IPS-18a (cell line): ENCODE results near the gene RRAGA.
"Not testable (repeated sequence)": the region's sequence is repeated elsewhere in the genome, so short reads cannot be mapped to it uniquely, and the experiment has no call there.

Experiments used
- H3K27ac ChIP-seq: one replicate; pipeline ENCODE4 v1.5.1; 2013; ENCODE audit warnings: low read length
- H3K27me3 ChIP-seq: one replicate; pipeline ENCODE4 v1.6.1; 2013; ENCODE audit warnings: mild to moderate bottlenecking, low read length; ENCODE audit not compliant: control insufficient read depth, insufficient read depth
- H3K36me3 ChIP-seq: one replicate; pipeline ENCODE4 v1.6.1; 2013; ENCODE audit warnings: low read depth, low read length; ENCODE audit not compliant: control insufficient read depth
- H3K4me1 ChIP-seq: one replicate; pipeline ENCODE4 v1.6.1; 2013; ENCODE audit warnings: low read depth, low read length; ENCODE audit not compliant: control insufficient read depth
- H3K4me3 ChIP-seq: one replicate; pipeline ENCODE4 v1.5.1; 2013; ENCODE audit warnings: low read length
- H3K9ac ChIP-seq: one replicate; pipeline ENCODE4 v1.6.1; 2013; ENCODE audit warnings: mild to moderate bottlenecking, low read length, moderate library complexity
- H3K9me3 ChIP-seq: one replicate; pipeline ENCODE4 v1.6.1; 2013; ENCODE audit warnings: low read depth, low read length; ENCODE audit not compliant: control insufficient read depth

RRAGA gene, protein sequence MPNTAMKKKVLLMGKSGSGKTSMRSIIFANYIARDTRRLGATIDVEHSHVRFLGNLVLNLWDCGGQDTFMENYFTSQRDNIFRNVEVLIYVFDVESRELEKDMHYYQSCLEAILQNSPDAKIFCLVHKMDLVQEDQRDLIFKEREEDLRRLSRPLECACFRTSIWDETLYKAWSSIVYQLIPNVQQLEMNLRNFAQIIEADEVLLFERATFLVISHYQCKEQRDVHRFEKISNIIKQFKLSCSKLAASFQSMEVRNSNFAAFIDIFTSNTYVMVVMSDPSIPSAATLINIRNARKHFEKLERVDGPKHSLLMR

GRCh38 chr9:19048966-19049916 is at the start of gene RRAGA:
TSS of gene RRAGA (plus strand) at chr9:19049427. CDS start at chr9:19049660, 233 bp downstream.
- Histone ChIP-seq H3K36me3 (no peaks in the 10 kb centered on the region), H3K9ac (peak within 1 kb of the TSS; percentile 85), H3K27ac (peak within 1 kb of the TSS; percentile 80), H3K27me3 (no peaks in the 10 kb centered on the region), H3K4me3 (peak within 1 kb of the TSS; percentile 82), H3K4me1 (peaks cover 11% of the 10 kb centered on the region), H3K9me3 (no peaks in the 10 kb centered on the region)

GRCh38 chr9:19000133-19000532 is 49.1 kb upstream of the RRAGA start:
- no peaks in the 10 kb centered on the region for H3K9me3 ChIP-seq
- no peak overlapping the region for H3K4me3 ChIP-seq
- H3K36me3 ChIP-seq, result no peaks in the 10 kb centered on the region
- H3K9ac ChIP-seq, result no peak overlapping the region
- no peaks in the 10 kb centered on the region for H3K27me3 ChIP-seq
- H3K27ac ChIP-seq, result no peak overlapping the region
- no peaks in the 10 kb centered on the region for H3K4me1 ChIP-seq

- no peaks in the 10 kb centered on the region for H3K27me3 ChIP-seq
- no peaks in the 10 kb centered on the region for H3K36me3 ChIP-seq
- no peak overlapping the region for H3K4me3 ChIP-seq
- peaks cover 3% of the 10 kb centered on the region for H3K4me1 ChIP-seq
- H3K27ac ChIP-seq, result no peak overlapping the region
- H3K9ac ChIP-seq, result no peak overlapping the region
- H3K9me3 ChIP-seq, result no peaks in the 10 kb centered on the region
Measured at GRCh38 chr9:19009391-19009965, 39.7 kb upstream of the RRAGA start.

- no peaks in the 10 kb centered on the region for H3K9me3 ChIP-seq
- H3K36me3 ChIP-seq, result no peaks in the 10 kb centered on the region
- no peak overlapping the region for H3K27ac ChIP-seq
Measured at GRCh38 chr9:19018201-19018600, 31.0 kb upstream of the RRAGA start.

DNA sequence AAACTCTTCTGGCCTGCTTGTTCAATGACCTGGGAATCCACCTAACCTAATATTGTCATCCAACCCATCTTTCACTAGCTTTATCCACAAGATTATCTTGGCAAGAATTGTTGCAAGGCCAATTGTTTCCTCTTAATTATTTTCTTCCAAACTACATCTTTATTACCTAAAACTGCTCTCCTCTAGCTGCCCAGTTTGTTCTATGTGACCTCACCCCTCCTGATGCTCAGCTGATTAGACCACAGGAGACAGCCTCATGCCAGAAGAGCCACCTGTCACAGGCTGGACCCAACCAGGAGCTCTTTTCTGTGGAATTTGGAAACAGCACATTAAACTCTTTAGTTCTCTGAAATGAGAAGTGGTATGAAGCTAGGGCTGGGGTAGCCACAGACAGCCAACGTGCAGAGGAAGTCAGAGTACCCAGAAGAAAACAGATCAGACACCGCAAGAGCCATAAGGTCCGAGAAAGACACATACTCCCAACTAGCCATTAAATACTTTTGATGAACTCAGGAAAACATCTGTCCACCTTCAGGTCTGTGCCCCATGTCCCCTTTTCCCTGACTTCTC is 28.3 kb upstream of the RRAGA start:
- H3K4me1 ChIP-seq, result no peaks in the 10 kb centered on the region
- no peaks in the 10 kb centered on the region for H3K36me3 ChIP-seq
- H3K9ac ChIP-seq, result no peak overlapping the region
- H3K27me3 ChIP-seq, result no peaks in the 10 kb centered on the region
- no peak overlapping the region for H3K4me3 ChIP-seq
- no peak overlapping the region for H3K27ac ChIP-seq
- no peaks in the 10 kb centered on the region for H3K9me3 ChIP-seq

More at GRCh38 chr9:19018201-19018600, 31.0 kb upstream of the RRAGA start:
- Histone ChIP-seq H3K4me3 (no peak overlapping the region), H3K9ac (no peak overlapping the region), H3K4me1 (no peaks in the 10 kb centered on the region), H3K27me3 (no peaks in the 10 kb centered on the region)

- H3K9me3 ChIP-seq, H3K27me3 ChIP-seq, H3K27ac ChIP-seq, H3K36me3 ChIP-seq, H3K4me3 ChIP-seq, H3K9ac ChIP-seq, H3K4me1 ChIP-seq: not testable (repeated sequence)
Measured at GRCh38 chr9:19021649-19022048, 27.6 kb upstream of the RRAGA start.

GRCh38 chr9:19022206-19022605 is 27.0 kb upstream of the RRAGA start:
- Histone ChIP-seq H3K27ac (no peak overlapping the region), H3K4me1 (no peaks in the 10 kb centered on the region), H3K27me3 (no peaks in the 10 kb centered on the region), H3K4me3 (no peak overlapping the region), H3K36me3 (no peaks in the 10 kb centered on the region), H3K9me3 (no peaks in the 10 kb centered on the region), H3K9ac (no peak overlapping the region)

- no peaks in the 10 kb centered on the region for H3K27me3 ChIP-seq
Measured at GRCh38 chr9:19023078-19023477, 26.1 kb upstream of the RRAGA start.

GRCh38 chr9:19026375-19026774 is 22.9 kb upstream of the RRAGA start:
- Histone ChIP-seq H3K9ac (no peak overlapping the region), H3K36me3 (no peaks in the 10 kb centered on the region), H3K27me3 (no peaks in the 10 kb centered on the region), H3K9me3 (no peaks in the 10 kb centered on the region), H3K27ac (no peak overlapping the region), H3K4me1 (no peaks in the 10 kb centered on the region), H3K4me3 (no peak overlapping the region)

More at GRCh38 chr9:19023078-19023477, 26.1 kb upstream of the RRAGA start:
- no peak overlapping the region for H3K4me3 ChIP-seq
- no peaks in the 10 kb centered on the region for H3K4me1 ChIP-seq
- H3K27ac ChIP-seq, result no peak overlapping the region
- H3K36me3 ChIP-seq, result no peaks in the 10 kb centered on the region
- no peak overlapping the region for H3K9ac ChIP-seq
- no peaks in the 10 kb centered on the region for H3K9me3 ChIP-seq

DNA sequence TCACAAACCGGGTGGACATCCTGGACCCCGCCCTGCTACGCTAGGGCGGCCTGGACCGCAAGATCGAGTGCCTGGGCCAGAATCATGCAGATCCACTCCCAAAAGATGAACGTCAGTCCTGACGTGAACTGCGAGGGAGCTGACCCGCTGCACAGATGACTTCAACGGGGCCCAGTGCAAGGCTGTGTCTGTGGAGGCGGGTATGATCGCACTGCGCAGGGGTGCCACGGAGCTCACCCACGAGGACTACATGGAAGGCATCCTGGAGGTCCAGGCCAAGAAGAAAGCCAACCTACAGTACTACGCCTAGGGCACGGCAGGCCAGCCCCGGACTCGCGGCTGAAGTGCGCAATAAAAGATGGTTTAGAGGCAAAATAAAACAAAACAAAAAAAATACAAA is 21.4 kb upstream of the RRAGA start:
- H3K9ac ChIP-seq, result no peak overlapping the region
- no peaks in the 10 kb centered on the region for H3K27me3 ChIP-seq
- H3K36me3 ChIP-seq, result no peaks in the 10 kb centered on the region
- H3K27ac ChIP-seq, result no peak overlapping the region
- H3K4me1 ChIP-seq, result no peaks in the 10 kb centered on the region
- no peak overlapping the region for H3K4me3 ChIP-seq
- H3K9me3 ChIP-seq, result no peaks in the 10 kb centered on the region

- H3K27me3 ChIP-seq, result no peaks in the 10 kb centered on the region
- H3K27ac ChIP-seq, result no peak overlapping the region
- no peaks in the 10 kb centered on the region for H3K9me3 ChIP-seq
- no peaks in the 10 kb centered on the region for H3K36me3 ChIP-seq
- no peaks in the 10 kb centered on the region for H3K4me1 ChIP-seq
- H3K9ac ChIP-seq, result no peak overlapping the region
- H3K4me3 ChIP-seq, result no peak overlapping the region
Measured at GRCh38 chr9:19028835-19029451, 20.3 kb upstream of the RRAGA start.
